Measurements from ENCODE around the gene THBD. TPM values are rescaled to one million over a fixed set of nuclear protein-coding genes. Genes with fewer than 3 reads are reported as not detected.

The THBD gene
- total and polyA plus RNA-seq, 2 experiments from 2014 or later = 5.9 to 15.6 TPM

- no peak overlapping the region for H3K9ac ChIP-seq
- no peak overlapping the region for H3K4me2 ChIP-seq (ENCODE audit: unreplicated experiment)
- H3K79me2 ChIP-seq (ENCODE audit: insufficient read depth) = no peaks in the 10 kb centered on the region
- peaks cover 6% of the 10 kb centered on the region for H3K4me1 ChIP-seq (ENCODE audit: insufficient read depth)
- 0 out of 2 replicates have a peak, but pooled peaks cover 4% of the 10 kb centered on the region for H3K27me3 ChIP-seq (replicated peaks; ENCODE audit: insufficient read depth)
- WGBS, 2 experiments (ENCODE audit: low coverage in 1 of 2, low lambda C conversion rate in 2 of 2, missing lambda C conversion rate in 2 of 2) = 11% methylated on average over 3 of the region's 3 CpGs
- H3K4me3 ChIP-seq = no peak overlapping the region
- no peaks in the 10 kb centered on the region for H4K20me1 ChIP-seq (ENCODE audit: insufficient read depth)
- no peaks in the 10 kb centered on the region for H3F3A ChIP-seq (ENCODE audit: insufficient read depth)
- TF ChIP-seq EZH2phosphoT487 (IDR thresholded peaks at IDR 0.05; ENCODE audit: insufficient read depth, low read depth) (no peak), EZH2 (IDR thresholded peaks at IDR 0.05; ENCODE audit: insufficient read depth, poor library complexity, severe bottlenecking) (no peak)
- H3K36me3 ChIP-seq (ENCODE audit: low read depth) = no peaks in the 10 kb centered on the region
- no peak overlapping the region for H2AFZ ChIP-seq
- DNase-seq = peak; percentile 50
- H3K9me3 ChIP-seq (ENCODE audit: low read depth) = no peaks in the 10 kb centered on the region
- in situ Hi-C loops (cut with MboI) = no loop called here
- no peaks in the 10 kb centered on the region for H3K9me2 ChIP-seq (ENCODE audit: insufficient read depth)
- no peak overlapping the region for H3K27ac ChIP-seq
Observed at GRCh38 chr20:23009636-23010035, 39.8 kb downstream of the THBD start.

- in situ Hi-C loops (cut with MboI) = no loop called here
- H3K4me1 ChIP-seq (ENCODE audit: insufficient read depth) = peaks cover 6% of the 10 kb centered on the region
- H3K4me2 ChIP-seq (ENCODE audit: unreplicated experiment) = no peak overlapping the region
- no peaks in the 10 kb centered on the region for H3K79me2 ChIP-seq (ENCODE audit: insufficient read depth)
- no peaks in the 10 kb centered on the region for H3K9me2 ChIP-seq (ENCODE audit: insufficient read depth)
- TF ChIP-seq EZH2 (IDR thresholded peaks at IDR 0.05; ENCODE audit: insufficient read depth, poor library complexity, severe bottlenecking) (no peak), EZH2phosphoT487 (IDR thresholded peaks at IDR 0.05; ENCODE audit: insufficient read depth, low read depth) (no peak)
- no peaks in the 10 kb centered on the region for H4K20me1 ChIP-seq (ENCODE audit: insufficient read depth)
- no peak overlapping the region for H3K4me3 ChIP-seq
- no peak overlapping the region for H3K27ac ChIP-seq
- peaks cover 7% of the 10 kb centered on the region; the same call in 1 of the 2 replicates for H3K27me3 ChIP-seq (replicated peaks; ENCODE audit: insufficient read depth)
- H2AFZ ChIP-seq = no peak overlapping the region
- 82 to 93% methylated on average over 2 of the region's 2 CpGs for WGBS, 2 experiments (ENCODE audit: low coverage in 1 of 2, low lambda C conversion rate in 2 of 2, missing lambda C conversion rate in 2 of 2)
- H3K9me3 ChIP-seq (ENCODE audit: low read depth) = no peaks in the 10 kb centered on the region
- H3K36me3 ChIP-seq (ENCODE audit: low read depth) = no peaks in the 10 kb centered on the region
- peak; percentile 23 for DNase-seq
- no peaks in the 10 kb centered on the region for H3F3A ChIP-seq (ENCODE audit: insufficient read depth)
- H3K9ac ChIP-seq = no peak overlapping the region
Observed at GRCh38 chr20:23008667-23009066, 40.8 kb downstream of the THBD start.

DNA sequence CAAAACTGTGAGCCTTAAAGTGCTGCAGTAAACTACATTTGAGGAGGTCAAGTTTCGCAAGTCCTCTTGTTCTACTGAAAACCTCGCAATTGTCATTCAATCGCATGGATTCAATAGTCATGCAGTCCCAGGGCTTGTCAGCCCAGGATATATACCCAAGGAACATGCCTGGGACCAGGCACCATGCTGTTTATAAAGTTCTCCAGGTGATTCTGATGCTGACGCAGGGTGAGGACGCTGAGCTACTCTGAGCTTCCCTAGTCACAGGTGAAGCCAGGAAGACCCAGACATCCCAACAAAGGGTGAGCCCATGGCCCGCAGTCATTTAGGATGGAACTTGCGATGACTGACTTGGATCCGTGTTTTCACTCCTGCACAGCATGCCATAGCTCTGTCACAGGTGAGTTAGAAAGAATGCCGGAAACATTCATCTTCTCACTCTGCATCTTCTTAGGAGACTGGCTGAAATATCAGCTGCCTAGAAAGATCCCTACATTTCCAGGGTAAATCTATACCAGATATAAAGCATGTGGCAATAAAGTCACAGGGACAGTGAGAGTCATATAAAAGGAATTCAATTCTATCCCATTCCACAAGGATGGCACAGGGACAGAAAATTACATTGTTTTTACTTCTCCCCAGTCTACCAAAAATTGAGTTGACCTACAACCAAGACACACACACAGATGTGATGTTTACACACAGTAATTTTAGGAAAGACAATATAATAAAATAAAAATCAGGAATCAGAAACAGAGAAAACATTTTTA, 41.4 kb downstream of the THBD start:
- H3K4me3 ChIP-seq = no peak overlapping the region
- peak; percentile 21 for DNase-seq
- no peaks in the 10 kb centered on the region for H3F3A ChIP-seq (ENCODE audit: insufficient read depth)
- H4K20me1 ChIP-seq (ENCODE audit: insufficient read depth) = no peaks in the 10 kb centered on the region
- H3K27ac ChIP-seq = no peak overlapping the region
- H2AFZ ChIP-seq = no peak overlapping the region
- no peaks in the 10 kb centered on the region for H3K79me2 ChIP-seq (ENCODE audit: insufficient read depth)
- H3K27me3 ChIP-seq (replicated peaks; ENCODE audit: insufficient read depth) = peaks cover 9% of the 10 kb centered on the region; the same call in 1 of the 2 replicates
- in situ Hi-C loops (cut with MboI) = no loop called here
- H3K9me3 ChIP-seq (ENCODE audit: low read depth) = no peaks in the 10 kb centered on the region
- WGBS, 2 experiments (ENCODE audit: low coverage in 1 of 2, low lambda C conversion rate in 2 of 2, missing lambda C conversion rate in 2 of 2) = 90 to 94% methylated on average over 9 of the region's 9 CpGs
- peaks cover 6% of the 10 kb centered on the region for H3K4me1 ChIP-seq (ENCODE audit: insufficient read depth)
- no peaks in the 10 kb centered on the region for H3K9me2 ChIP-seq (ENCODE audit: insufficient read depth)
- TF ChIP-seq EZH2 (IDR thresholded peaks at IDR 0.05; ENCODE audit: insufficient read depth, poor library complexity, severe bottlenecking) (no peak), EZH2phosphoT487 (IDR thresholded peaks at IDR 0.05; ENCODE audit: insufficient read depth, low read depth) (no peak)
- H3K36me3 ChIP-seq (ENCODE audit: low read depth) = no peaks in the 10 kb centered on the region
- H3K9ac ChIP-seq = no peak overlapping the region
- H3K4me2 ChIP-seq (ENCODE audit: unreplicated experiment) = no peak overlapping the region

DNA sequence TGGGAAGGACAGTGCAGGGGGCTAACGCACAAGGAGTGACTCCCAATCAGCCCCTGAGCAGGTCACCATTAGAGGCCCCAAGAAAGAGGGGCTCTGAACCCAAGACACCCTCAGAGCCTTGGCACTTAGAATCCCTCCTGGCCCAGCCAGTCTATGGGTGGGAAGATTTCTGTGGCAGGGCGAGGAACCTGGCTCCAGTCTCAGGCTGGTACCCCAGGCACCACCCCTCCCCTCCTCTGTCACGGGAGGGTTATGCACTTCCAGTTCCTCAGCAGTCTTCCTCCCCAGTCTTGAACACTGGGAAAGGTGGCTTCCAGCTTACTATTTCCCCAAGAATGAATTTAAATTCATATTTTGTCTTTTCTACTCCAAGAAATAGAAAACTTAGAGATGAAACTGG, 42.0 kb downstream of the THBD start:
- WGBS, 2 experiments (ENCODE audit: low coverage in 1 of 2, low lambda C conversion rate in 2 of 2, missing lambda C conversion rate in 2 of 2) = 81 to 82% methylated on average over 3 of the region's 3 CpGs
- H3K27me3 ChIP-seq (replicated peaks; ENCODE audit: insufficient read depth) = peaks cover 10% of the 10 kb centered on the region; the same call in 1 of the 2 replicates
- H3K9me2 ChIP-seq (ENCODE audit: insufficient read depth) = no peaks in the 10 kb centered on the region
- no peaks in the 10 kb centered on the region for H3K36me3 ChIP-seq (ENCODE audit: low read depth)
- H2AFZ ChIP-seq = no peak overlapping the region
- no peaks in the 10 kb centered on the region for H3F3A ChIP-seq (ENCODE audit: insufficient read depth)
- no peak for DNase-seq
- TF ChIP-seq EZH2 (IDR thresholded peaks at IDR 0.05; ENCODE audit: insufficient read depth, poor library complexity, severe bottlenecking) (no peak), EZH2phosphoT487 (IDR thresholded peaks at IDR 0.05; ENCODE audit: insufficient read depth, low read depth) (no peak)
- H3K27ac ChIP-seq = no peak overlapping the region
- peaks cover 6% of the 10 kb centered on the region for H3K4me1 ChIP-seq (ENCODE audit: insufficient read depth)
- H3K9ac ChIP-seq = no peak overlapping the region
- H3K79me2 ChIP-seq (ENCODE audit: insufficient read depth) = no peaks in the 10 kb centered on the region
- no peaks in the 10 kb centered on the region for H3K9me3 ChIP-seq (ENCODE audit: low read depth)
- no peak overlapping the region for H3K4me3 ChIP-seq
- in situ Hi-C loops (cut with MboI) = no loop called here
- no peaks in the 10 kb centered on the region for H4K20me1 ChIP-seq (ENCODE audit: insufficient read depth)
- no peak overlapping the region for H3K4me2 ChIP-seq (ENCODE audit: unreplicated experiment)

Data from GM23248 (cell line).